ENCODE measurements around the gene SEMA5B.

- TF ChIP-seq POLR2A (IDR thresholded peaks at IDR 0.05) (no peak), CTCF (IDR thresholded peaks at IDR 0.05) (no peak)
These were observed 85.3 kb downstream of the SEMA5B start for GRCh38 chr3:122942239-122942638.
